CD4-positive, alpha-beta T cell treated with Interleukin-17A for 4 hours (primary cell): ENCODE results near the gene ISG15.
"Not testable (repeated sequence)": the region's sequence is repeated elsewhere in the genome, so short reads cannot be mapped to it uniquely, and the experiment has no call there.

Experiments
- DNase-seq: peaks from one replicate; pipeline ENCODE4 v3.0.0-alpha.2; 2020; ENCODE audit warnings: mixed read lengths

ISG15 gene

DNA sequence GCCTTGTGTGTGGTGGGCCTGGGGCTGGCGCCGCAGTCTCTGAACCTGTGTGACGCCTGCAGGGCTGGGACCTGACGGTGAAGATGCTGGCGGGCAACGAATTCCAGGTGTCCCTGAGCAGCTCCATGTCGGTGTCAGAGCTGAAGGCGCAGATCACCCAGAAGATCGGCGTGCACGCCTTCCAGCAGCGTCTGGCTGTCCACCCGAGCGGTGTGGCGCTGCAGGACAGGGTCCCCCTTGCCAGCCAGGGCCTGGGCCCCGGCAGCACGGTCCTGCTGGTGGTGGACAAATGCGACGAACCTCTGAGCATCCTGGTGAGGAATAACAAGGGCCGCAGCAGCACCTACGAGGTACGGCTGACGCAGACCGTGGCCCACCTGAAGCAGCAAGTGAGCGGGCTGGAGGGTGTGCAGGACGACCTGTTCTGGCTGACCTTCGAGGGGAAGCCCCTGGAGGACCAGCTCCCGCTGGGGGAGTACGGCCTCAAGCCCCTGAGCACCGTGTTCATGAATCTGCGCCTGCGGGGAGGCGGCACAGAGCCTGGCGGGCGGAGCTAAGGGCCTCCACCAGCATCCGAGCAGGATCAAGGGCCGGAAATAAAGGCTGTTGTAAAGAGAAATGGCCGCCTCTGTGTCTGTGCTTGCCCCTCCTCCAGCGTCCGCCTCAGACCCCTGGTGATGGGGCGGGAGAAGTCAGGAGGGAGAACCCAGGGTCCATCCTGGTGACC is 788 bp downstream of the ISG15 start:
- peak; percentile 53 for DNase-seq

DNA sequence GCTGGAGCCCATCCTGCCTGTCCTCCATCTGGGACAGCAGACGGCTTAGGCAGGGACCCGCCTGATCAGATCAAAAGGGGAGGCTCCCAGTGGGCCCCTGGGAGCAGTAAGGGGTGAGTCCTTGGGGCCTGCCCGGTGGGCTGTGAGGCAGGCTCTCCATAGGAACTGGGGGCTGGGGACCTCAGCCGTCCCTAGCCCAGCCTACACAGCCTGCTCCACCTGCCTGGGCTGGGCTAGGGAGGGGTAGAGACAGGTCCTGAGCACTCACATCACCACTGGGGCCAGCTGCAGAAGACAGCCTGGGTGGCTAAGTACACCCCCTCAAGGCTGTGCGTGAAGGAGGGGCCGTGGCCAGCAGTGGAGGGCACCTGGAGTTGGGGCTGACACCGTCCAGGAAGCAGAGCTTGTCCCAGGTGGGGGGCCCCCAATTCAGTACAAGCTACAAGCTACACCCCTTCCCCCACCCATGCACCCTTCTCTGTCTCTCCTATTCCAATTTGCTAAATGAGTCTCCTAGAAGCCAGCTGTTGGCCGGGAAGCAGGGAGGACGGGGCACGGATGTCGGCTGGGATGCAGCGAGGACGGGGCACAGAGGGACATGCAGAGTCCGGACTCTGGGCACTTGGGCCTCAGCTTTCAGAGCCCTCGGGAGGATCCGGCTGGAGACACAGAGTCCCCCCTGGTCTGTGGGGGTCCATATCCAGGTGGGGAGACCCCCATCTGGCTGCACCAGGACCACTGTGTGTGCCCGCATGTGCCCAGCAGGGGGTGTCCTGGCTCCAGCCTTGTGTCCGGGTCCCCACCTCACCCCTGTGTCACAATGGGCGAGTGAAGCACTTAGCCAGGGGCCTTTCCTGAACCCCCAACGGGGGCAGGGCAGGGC is 1.7 kb downstream of the ISG15 start:
- peak; percentile 35 for DNase-seq

GRCh38 chr1:1017397-1018320 is 4.4 kb downstream of the ISG15 start:
- not testable (repeated sequence) for DNase-seq

GRCh38 chr1:1018321-1018685 is 5.0 kb downstream of the ISG15 start:
- not testable (repeated sequence) for DNase-seq

DNA sequence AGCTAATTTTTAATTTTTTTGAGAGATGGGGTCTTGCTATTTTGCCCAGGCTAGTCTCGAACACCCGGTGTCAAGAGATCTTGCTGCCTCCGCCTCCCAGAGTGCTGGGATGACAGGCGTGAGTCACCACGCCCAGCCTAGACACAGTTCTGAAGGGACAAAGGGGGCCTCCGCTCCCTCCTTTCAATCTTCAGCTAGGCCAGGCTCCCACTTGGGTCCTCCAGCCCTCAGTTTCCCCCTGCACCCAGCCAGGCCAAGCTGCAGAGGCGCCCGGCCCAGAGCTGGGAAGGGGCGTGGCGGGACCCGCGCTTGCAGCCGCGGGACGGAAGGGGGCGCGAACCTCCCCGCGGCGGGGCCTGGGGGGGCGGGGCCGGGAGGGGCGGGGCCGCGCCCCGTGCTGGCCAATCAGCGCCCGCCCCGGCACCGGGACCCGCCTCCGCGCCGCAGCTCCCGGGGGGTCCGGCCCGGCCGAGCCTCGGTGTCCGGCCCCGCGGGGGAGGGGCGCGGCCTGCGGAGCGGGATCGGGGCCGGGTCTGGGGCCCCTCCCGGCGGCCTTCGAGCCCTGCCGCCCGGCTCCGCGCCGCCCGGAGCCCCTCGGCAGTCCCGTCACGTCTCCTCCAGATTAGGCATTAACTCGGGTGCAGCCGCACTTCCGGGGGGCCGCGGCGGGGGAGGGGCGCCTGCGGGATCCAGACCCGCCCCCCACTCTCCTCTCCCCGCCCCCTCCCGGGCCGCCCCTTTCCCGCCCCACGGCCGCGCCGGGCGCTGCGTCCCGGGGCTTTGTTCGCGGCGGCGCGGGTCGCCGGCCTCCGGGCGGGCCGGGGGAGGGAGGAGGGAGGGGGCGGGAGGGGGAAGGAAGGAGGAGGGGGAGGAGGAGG is 6.1 kb downstream of the ISG15 start:
- DNase-seq: peak; percentile 90

- no peak for DNase-seq
These were observed 6.7 kb downstream of the ISG15 start, which contains the start of gene AGRN for GRCh38 chr1:1020000-1020404. Gene AGRN (plus strand): TSS chr1:1020120. CDS start chr1:1020173, 53 bp downstream.

GRCh38 chr1:1020415-1021009 is 7.2 kb downstream of the ISG15 start:
- peak; percentile 33 for DNase-seq

DNA sequence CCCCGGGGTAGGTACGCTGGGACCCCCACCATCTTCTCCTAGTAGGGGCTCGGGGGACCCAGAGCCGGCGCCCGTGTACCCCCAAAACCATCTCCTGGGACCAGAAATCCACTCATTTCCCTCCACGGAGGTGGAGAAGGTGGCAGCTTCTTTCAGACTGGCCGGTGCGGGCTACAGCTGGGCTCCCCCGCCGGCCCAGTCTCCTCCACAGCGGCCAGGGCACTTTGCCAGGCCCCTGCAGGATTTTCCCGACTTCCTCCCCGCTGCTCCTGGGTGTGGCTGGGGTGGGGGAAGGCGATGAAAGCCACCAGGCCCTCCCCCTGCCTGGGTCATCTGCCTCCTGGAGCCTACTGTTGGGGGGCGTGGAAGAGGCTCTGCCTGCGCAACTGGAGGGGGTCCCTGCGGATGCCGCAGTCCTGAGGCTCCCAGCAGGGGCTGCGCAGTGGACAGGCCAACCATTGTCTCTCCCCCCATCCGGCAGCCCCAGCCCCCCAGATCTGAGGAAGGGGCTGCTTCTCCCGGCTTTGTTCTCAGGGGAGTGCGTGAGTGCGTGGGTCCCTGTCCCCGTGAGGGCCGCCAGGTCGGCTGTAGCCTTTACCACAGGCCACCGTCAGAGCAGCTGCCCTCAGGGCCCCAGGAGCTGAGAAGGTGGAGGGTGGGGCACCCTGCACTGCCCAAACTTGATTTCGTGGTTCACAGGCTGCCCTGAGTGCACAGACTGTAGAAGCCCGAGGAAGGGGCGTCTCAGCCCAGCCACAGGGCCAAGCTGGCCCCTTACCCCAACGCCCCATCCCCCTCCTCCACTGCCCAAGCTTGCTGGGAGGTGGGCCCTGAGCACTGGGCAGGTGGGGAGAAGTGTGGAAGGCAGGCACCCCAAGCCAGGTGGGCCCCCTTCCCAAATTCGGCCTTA is 8.0 kb downstream of the ISG15 start:
- no peak for DNase-seq

DNA sequence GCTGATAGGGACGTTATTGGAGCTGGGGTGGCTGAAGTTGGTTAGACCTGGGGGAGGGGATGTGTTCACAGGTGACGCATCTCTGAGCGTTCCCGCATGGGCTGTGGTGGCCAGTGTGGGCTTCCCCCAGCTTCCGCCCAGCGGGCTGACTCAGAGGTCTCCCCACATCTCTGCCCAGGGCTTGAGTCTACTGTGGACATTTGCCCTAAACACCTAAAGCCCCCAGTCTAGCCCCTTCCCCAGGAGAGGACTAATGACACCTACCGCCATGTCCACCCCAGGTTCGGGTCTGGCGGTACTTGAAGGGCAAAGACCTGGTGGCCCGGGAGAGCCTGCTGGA is 8.6 kb downstream of the ISG15 start:
- no peak for DNase-seq

DNA sequence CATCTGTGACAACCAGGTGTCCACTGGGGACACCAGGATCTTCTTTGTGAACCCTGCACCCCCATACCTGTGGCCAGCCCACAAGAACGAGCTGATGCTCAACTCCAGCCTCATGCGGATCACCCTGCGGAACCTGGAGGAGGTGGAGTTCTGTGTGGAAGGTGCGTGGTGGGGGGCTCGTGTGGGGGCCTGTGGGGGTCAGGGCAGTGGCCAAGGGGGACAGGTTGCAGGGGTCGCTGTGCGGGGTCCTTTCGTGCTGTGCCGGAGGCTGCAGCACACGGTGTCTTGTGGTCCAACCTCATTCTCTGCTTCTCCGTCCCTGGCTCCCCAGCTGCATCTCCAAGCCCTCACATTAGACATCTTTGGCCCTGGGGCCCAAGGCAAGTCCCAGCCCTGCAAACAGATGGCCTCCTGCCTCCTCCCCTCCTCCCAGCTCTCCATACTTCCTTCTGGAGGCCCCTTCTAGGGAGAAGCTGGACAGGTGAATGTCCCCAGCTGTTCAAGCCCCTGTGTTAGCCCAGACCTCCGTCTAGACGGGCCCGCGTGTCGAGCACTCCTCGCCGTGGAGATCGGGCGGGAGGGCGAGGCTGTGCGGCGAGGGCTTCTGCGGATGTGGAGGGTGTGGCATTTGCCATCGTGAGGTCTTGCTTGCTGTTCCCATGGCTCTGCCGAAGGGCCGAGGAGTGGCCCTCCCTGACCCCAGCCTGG is 9.2 kb downstream of the ISG15 start:
- no peak for DNase-seq

GRCh38 chr1:1023700-1024099 is 10.4 kb downstream of the ISG15 start:
- no peak for DNase-seq

DNA sequence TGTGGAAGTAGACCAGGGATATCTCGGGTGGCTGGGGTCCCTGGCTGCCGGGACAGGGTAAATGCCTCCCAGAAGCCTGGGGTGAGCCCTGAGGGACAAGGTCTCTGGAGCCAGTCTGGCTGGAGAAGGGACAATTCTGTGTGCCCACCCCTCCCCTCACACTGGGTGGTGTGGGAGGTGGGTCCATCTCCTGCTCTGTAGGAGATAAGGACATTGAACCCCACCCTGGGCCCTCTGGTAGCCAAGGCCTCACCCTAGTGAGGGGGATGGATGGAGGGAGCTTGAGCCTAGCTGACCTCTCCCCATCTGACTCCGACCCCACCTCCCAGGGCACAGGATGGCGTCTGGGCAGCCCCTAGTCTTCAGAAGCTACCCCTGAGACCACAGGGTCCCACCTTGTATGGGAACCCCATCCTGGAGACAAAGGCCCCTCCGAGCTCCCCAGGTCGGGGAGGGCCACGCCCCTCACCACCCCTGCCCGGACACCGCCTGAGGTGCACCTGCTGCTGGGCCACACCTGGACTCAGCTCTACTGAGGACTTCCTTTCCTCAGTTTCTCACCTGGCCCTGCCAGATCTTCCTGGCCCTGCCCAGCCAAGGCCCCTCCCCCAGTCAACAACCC is 11.0 kb downstream of the ISG15 start:
- DNase-seq: no peak

DNA sequence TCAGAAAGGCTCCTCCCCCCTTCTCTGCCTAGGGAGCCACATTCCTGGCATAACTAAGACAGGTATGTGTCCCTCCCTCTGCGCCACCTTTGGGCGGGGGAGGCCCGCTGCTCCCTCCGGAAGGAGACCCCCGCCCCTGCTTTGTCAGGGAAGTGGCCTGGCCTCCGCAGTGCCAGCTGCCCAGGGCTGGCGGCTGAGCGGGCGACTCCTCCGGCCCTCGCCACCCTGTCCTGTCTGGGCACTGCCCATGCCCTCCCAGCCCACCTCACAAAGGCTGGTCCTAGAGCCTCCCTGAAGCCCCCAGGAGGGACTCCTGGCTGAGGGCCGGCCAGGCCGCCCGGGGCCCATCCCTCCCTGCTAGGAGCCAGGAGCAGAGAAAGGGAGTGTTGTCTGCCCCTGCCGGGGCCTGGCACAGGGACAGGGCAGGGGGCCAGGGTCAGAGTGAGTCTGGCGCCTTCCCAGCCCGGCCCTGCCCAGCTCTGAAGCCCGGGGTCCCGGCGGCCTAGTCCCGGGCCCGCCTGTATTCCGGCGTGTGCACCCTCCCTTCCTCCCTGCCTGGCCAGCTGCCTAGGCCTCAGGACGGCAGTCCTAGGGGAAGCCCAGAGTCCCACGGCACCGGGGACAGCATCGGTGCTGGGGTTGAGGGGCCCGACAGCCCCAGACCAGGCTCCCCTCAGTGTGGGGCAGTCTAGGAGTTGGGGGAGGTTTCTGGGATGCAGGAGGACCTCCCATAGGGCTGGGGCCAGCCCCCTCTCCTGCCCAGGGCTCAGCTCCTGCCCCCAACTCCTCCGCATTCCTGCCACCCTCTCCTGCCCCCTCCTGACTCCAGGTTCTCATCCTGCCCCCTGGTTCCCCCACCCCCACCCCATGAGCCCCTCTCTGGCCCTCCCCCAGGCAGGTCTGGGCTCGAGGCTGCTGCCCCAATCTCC is 11.7 kb downstream of the ISG15 start:
- no peak for DNase-seq

- no peak for DNase-seq
These were observed 12.4 kb downstream of the ISG15 start for GRCh38 chr1:1025730-1026129.

DNA sequence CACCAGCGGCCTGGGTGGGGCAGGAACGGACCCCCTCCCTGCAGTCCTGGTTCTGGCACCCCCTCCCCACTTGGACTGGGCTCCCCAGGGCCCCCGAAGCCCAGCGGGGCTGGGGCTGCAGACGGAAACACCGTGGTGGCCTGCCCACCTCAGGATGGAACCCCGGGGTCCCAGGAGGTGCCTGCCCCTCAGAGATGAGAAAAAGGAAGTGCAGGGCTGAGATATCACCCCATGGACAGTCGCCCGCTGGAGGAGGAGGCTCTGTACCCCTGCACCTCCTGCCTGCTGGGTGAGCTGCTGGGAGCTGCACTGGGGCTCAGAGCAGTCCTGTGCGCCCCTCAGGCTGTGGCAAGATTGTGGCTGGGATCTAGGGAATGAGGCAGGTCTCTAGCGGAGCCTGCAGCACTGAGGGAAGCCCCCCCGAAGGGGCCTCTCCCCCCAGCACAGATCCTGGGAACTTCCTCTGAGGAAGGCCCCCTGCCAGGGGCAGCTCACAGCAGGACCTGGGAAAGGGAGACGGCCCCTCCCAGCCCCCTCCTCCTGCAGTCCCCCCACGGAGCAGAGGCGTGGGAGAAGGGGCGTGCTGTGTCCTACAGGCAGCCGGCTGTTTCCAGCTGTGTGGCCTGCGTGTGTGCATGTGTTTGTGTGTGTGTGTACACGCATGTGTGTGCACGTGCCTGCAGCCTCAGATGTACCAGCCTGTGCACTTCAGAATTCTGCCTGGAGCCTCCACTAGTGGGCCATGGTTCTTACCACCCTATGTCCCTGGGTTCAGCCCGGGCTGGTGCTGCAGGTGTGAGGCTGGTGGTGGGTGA is 13.5 kb downstream of the ISG15 start:
- no peak for DNase-seq

GRCh38 chr1:1027791-1028190 is 14.5 kb downstream of the ISG15 start:
- DNase-seq: no peak
